DND-41 (cell line): Measurements from ENCODE around the gene NCAPD3.

Experiments
- CTCF ChIP-seq: IDR thresholded peaks from 2 replicates; pipeline ENCODE4 v1.5.1; 2012; ENCODE audit warnings: borderline replicate concordance, low read length, moderate library complexity, mild to moderate bottlenecking; ENCODE audit not compliant: poor library complexity, severe bottlenecking; ENCODE audit errors: extremely low read depth
- EZH2 ChIP-seq: IDR thresholded peaks from 3 replicates; pipeline ENCODE4 v1.6.1; 2012; ENCODE audit warnings: borderline replicate concordance, low read depth, mild to moderate bottlenecking, moderate library complexity, low read length, inconsistent platforms; ENCODE audit not compliant: severe bottlenecking

GRCh38 chr11:134264966-134265764 lies 41.4 kb upstream of the NCAPD3 start:
- TF ChIP-seq EZH2 (no peak), CTCF (no peak)
